Hematopoietic multipotent progenitor cell treated with erythropoietin and hydrocortisone succinate and interleukin-3 and kit ligand, for 8 days (in vitro differentiated cells): Measurements from ENCODE around the gene FOXQ1.
"Not testable (repeated sequence)": the region's sequence is repeated elsewhere in the genome, so short reads cannot be mapped to it uniquely, and the experiment has no call there.

Experiments used
- DNase-seq: peaks from one replicate; pipeline ENCODE4 v3.0.0-alpha.2; 2015

FOXQ1 gene

GRCh38 chr6:1324936-1325335 lies 13.0 kb downstream of the FOXQ1 start:
- no peak for DNase-seq

DNA sequence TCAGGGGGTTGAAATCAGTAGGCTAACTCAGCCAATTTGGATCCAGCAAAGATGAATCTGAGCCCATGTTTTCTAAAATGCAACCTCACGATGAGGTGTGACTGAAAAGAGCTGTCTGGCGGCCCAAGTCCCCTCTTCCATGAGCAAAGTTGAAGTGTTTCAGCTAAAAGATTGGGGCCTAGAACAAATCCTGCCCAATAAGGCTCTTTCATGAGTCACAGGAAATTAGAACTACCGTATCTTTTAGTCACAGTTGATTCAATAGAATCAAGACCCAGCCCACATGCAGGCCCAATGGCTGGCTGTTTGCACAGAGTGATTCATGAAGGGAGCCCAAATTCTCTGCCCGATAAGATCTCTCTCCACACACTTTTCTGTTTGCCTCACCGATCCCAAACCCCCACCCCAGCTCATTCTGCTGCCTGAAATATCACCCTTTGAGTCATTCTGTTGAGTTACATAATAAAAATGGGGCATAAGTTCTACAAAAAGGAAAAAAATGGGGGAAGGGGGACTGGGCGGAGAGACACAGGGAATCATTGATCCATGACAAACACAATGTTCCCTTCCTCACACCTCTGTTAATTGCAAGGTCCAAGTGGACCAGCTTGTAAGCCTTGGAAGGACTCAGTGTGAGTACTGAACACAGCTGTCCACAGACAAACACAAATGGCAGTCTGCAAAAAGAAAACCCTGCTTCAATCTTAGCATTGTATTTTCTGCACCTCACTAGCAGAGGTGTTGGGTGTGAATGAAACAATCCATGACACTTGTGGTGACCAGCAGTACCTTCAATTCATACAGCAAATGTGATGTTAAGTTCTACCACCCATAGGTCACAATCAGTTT lies 13.8 kb downstream of the FOXQ1 start:
- no peak for DNase-seq

- no peak for DNase-seq
These were observed 14.7 kb downstream of the FOXQ1 start for GRCh38 chr6:1326535-1327121.

DNA sequence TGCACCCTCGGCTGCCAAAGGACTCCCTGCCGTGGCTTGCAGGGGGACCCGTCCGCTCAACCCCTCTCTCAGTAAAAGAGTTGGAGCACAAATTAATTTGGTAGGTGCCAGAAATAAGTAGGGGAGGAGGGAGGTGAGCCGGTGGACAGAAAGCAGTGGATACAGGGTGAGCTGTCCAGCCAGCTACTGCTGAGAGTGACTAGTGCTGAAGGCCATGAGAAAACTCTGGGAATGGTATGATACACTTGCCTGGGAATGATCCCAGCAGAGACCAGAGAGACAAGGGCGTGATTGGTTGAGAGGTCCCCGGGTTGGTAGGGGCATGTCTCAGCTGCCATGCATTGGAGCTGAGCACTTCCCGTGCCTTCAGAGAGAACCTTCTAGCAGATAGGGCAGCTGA lies 15.7 kb downstream of the FOXQ1 start:
- DNase-seq: no peak

GRCh38 chr6:1328129-1328800 lies 16.4 kb downstream of the FOXQ1 start:
- DNase-seq: no peak

DNA sequence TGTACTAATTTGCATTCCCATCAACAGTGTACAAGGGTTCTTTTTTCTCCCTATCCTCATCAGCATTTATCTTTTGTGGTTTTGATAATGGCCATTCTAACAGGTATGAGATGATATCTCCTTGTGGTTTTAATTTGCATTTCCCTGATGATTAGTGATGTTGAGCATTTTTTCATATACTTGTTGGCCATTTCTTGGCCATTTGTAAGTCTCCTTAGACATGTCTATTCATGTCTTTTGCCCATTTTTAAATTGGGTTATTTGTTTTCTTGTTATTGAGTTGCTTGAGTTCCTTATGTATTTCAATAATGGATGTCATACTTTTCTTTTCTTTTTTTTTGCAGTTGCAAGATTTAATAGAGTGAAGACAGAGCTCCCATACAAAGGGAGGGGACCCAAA lies 17.8 kb downstream of the FOXQ1 start:
- no peak for DNase-seq

- DNase-seq: no peak
These were observed 22.8 kb downstream of the FOXQ1 start for GRCh38 chr6:1334684-1335083.

- DNase-seq: no peak
These were observed 23.6 kb downstream of the FOXQ1 start for GRCh38 chr6:1335367-1336037.

- DNase-seq: no peak
These were observed 24.4 kb downstream of the FOXQ1 start for GRCh38 chr6:1336246-1336843.

GRCh38 chr6:1337791-1338190 lies 25.9 kb downstream of the FOXQ1 start:
- DNase-seq: no peak

- no peak for DNase-seq
These were observed 34.2 kb downstream of the FOXQ1 start for GRCh38 chr6:1346101-1346500.

- no peak for DNase-seq
These were observed 34.7 kb downstream of the FOXQ1 start for GRCh38 chr6:1346558-1347091.

- no peak for DNase-seq
These were observed 35.3 kb downstream of the FOXQ1 start for GRCh38 chr6:1347161-1347560.

DNA sequence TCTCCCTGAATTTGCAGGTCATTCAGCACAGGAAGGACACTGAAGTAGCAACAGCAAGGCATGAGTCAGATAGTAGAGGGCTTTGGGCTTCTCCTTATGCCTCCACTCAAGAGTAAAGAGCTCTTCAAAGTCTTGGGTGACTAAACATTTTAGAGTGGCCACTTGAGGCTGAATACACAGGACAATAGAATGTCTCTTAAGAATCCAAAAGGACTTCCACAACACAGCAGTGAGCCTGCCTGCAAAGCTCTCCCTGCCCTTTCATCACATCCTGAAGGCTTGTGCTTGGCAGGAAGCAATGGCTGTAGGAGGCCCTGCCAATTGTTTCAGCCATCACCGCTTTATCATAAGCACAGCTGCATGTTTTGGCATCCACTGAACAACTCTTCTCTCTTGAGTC lies 36.8 kb downstream of the FOXQ1 start:
- DNase-seq: no peak

DNA sequence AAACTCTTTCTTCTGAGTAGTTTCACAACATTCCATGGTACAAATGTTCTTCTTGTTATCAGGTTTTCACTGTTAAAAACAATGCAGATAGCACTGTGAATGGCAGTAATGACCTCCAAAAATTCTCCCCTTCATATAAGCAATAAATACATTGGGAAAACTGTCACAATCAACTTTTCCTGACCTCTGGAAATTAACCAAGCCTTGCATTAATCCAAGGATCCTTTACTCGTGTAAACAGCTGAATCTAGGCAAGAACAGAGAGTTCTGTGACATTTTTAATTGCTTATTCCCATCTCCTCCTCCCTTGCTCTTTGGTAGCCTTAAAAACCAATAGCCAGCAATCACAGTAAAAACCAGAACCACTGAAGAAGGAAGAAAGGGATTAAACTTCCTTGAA lies 37.8 kb downstream of the FOXQ1 start:
- no peak for DNase-seq

GRCh38 chr6:1351381-1352008 lies 39.6 kb downstream of the FOXQ1 start:
- DNase-seq: no peak

- not testable (repeated sequence) for DNase-seq
These were observed 43.2 kb downstream of the FOXQ1 start for GRCh38 chr6:1355068-1355467.

DNA sequence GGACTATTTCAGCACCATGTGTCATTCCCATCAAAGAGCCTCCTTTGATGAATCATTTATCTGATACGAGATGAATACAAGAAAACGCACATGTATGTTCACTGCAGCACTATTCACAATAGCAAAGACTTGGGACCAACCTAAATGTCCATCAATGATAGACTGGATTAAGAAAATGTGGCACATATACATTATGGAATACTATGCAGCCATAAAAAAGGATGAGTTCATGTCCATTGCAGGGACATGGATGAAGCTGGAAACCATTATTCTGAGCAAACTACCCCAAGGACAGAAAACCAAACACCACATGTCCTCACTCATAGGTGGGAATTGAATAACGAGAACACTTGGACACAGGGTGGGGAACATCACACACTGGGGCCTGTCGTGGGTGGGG lies 49.8 kb downstream of the FOXQ1 start:
- DNase-seq: not testable (repeated sequence)

DNA sequence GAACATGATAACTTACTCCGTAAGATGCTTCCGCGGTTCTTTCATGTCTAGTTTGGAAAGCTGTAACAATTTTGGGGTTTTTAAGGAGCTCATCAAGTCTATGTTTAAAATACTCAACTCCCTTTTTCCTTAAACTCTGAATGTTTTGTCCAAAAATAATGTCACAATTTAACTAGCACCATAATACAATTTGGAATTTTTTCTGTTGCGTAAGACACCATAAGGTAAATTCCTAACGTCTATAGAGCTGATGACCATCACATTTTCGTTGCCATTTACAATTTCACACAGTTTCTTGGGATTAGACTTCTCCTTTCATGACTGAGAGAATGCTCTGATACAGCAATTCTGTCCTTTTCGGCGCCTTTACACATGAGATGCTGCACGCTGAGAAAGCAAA lies 50.7 kb downstream of the FOXQ1 start:
- DNase-seq: no peak

GRCh38 chr6:1363298-1363697 lies 51.4 kb downstream of the FOXQ1 start:
- no peak for DNase-seq

- no peak for DNase-seq
These were observed 52.1 kb downstream of the FOXQ1 start for GRCh38 chr6:1363729-1364572.
